ENCODE measurements around the gene CIDEB.

The CIDEB gene

GRCh38 chr14:24292118-24292807 lies 15.5 kb downstream of the CIDEB start:
- no peak overlapping the region for H3K4me3 ChIP-seq (ENCODE audit: control insufficient read depth, low read depth, low read length)
- DNase-seq (ENCODE audit: low read depth): no peak
- no peak for TF ChIP-seq CTCF (IDR thresholded peaks at IDR 0.05; ENCODE audit: control insufficient read depth, insufficient read depth, low read depth, low read length, missing control alignments)

GRCh38 chr14:24291446-24292117 lies 16.2 kb downstream of the CIDEB start:
- no peak overlapping the region for H3K4me3 ChIP-seq (ENCODE audit: control insufficient read depth, low read depth, low read length)
- TF ChIP-seq CTCF (IDR thresholded peaks at IDR 0.05; ENCODE audit: control insufficient read depth, insufficient read depth, low read depth, low read length, missing control alignments): no peak
- no peak for DNase-seq (ENCODE audit: low read depth)

- no peak overlapping the region for H3K4me3 ChIP-seq (ENCODE audit: control insufficient read depth, low read depth, low read length)
- no peak for TF ChIP-seq CTCF (IDR thresholded peaks at IDR 0.05; ENCODE audit: control insufficient read depth, insufficient read depth, low read depth, low read length, missing control alignments)
- no peak for DNase-seq (ENCODE audit: low read depth)
Observed at GRCh38 chr14:24290746-24291145, 17.0 kb downstream of the CIDEB start.

- no peak for TF ChIP-seq CTCF (IDR thresholded peaks at IDR 0.05; ENCODE audit: control insufficient read depth, insufficient read depth, low read depth, low read length, missing control alignments)
- no peak overlapping the region for H3K4me3 ChIP-seq (ENCODE audit: control insufficient read depth, low read depth, low read length)
- no peak for DNase-seq (ENCODE audit: low read depth)
Observed at GRCh38 chr14:24289649-24290280, 18.0 kb downstream of the CIDEB start.

GRCh38 chr14:24286996-24287395 lies 20.8 kb downstream of the CIDEB start:
- no peak for DNase-seq (ENCODE audit: low read depth)
- H3K4me3 ChIP-seq (ENCODE audit: control insufficient read depth, low read depth, low read length): no peak overlapping the region
- no peak for TF ChIP-seq CTCF (IDR thresholded peaks at IDR 0.05; ENCODE audit: control insufficient read depth, insufficient read depth, low read depth, low read length, missing control alignments)

- H3K4me3 ChIP-seq (ENCODE audit: control insufficient read depth, low read depth, low read length): no peak overlapping the region
- TF ChIP-seq CTCF (IDR thresholded peaks at IDR 0.05; ENCODE audit: control insufficient read depth, insufficient read depth, low read depth, low read length, missing control alignments): no peak
- no peak for DNase-seq (ENCODE audit: low read depth)
Observed at GRCh38 chr14:24285351-24285750, 22.4 kb downstream of the CIDEB start.
